GM18873 (cell line): ENCODE results near the gene PTPN4.
"Not testable (repeated sequence)": the region's sequence is repeated elsewhere in the genome, so short reads cannot be mapped to it uniquely, and the experiment has no call there.

Experiments
- ATAC-seq: cut with Tn5 transposase; IDR thresholded peaks from one replicate; pipeline ENCODE4 v1.9.1; 2021; ENCODE audit warnings: mild to moderate bottlenecking, moderate library complexity, moderate number of reproducible peaks; ENCODE audit not compliant: unreplicated experiment, low FRiP score

The PTPN4 gene

DNA sequence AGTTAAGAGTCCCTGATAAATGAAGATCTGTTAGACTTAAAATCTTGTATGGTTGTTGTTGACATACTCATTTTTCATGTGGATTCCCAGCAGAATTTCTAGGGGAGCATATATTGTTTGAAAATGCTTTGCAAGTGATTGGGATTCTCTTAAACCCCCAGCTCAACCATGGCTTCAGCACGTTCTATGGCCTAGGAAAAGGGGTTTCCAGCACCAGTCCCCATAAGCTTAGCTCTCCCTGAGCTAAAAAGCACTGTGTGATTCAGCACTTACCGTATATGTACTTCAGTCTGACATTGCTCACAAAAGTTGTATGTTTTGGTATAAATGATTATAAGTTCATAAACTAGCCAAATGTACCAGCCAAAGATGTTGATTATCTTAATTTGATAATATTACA is 173.1 kb downstream of the PTPN4 start:
- no peak for ATAC-seq

GRCh38 chr2:119934319-119934718 is 174.6 kb downstream of the PTPN4 start:
- ATAC-seq = no peak

- no peak for ATAC-seq
Observed at GRCh38 chr2:119937680-119938079, 178.0 kb downstream of the PTPN4 start.

DNA sequence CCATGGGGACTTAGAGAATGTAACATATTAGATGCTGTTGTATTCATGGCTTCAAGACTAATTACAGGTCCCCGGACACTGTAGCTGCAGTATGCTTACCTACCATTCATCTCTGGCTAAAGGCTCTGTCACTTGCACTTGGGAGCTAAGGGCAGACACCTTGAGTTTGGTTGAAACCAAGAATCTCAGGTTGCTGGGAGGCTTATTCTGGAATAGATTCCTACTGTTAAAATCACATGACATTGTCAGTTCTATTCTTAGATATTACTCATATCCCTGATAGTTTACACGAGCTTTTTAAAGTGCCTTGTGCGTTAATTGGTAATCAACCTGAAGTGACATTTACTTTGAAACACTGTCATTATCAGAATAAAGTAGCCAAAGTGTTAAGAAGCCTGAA is 180.2 kb downstream of the PTPN4 start:
- no peak for ATAC-seq

DNA sequence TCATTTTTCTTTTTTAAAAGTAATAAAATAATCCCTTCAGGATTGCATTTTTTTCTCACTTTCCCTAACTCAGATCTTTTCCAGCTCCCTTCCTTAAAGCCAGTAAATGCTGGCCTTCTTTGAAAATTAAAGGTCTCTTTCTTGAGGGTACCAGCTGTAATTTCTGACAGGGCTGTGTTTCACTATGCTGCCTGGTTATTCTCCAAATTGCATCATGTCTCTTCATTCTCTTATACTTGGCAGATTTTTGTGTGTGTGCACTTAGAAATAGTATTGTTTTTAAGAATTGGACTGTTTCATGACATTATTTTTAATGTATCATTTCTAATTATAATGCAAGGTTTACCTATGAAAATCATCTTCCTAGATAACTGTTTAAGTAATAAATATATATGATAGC is 181.1 kb downstream of the PTPN4 start:
- ATAC-seq = no peak

DNA sequence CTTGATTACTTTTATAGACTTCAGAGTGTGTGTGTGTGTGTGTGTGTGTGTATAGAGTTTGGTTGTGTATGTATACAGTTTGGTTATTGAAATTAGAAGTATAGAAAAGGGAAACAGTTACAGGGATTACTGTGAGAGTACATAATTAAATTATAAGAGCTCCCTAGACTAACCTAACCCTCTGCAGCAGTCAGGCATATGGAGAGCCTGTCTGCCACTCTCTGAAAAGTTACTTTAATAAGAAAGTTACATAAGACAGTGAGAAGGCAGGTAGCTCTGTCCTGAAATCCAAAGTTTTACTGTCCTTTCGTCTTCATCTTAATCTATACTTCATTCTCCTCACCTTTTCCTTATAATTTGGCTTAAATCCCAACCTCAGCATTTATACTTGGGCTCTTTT is 181.7 kb downstream of the PTPN4 start:
- no peak for ATAC-seq

- ATAC-seq = no peak
Observed at GRCh38 chr2:119941981-119942513, 182.3 kb downstream of the PTPN4 start.

DNA sequence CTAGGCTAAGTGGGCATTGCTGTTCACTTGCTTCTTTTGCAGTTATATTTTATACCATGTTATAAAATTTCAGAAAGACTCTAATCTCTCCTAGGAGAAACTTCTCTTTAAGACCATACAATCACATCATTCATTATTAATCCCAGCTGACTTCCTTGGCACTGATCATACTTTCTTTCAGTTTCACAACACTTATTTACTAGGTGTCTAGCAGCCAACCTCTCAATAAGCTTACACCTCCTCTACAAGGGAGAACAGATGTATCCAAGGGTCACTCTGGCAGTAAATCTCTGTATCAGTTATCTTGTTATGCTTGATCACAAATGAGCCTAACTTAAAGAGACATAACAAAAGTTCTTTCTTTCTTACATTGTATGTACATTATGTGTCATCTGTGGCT is 183.3 kb downstream of the PTPN4 start:
- ATAC-seq = no peak

DNA sequence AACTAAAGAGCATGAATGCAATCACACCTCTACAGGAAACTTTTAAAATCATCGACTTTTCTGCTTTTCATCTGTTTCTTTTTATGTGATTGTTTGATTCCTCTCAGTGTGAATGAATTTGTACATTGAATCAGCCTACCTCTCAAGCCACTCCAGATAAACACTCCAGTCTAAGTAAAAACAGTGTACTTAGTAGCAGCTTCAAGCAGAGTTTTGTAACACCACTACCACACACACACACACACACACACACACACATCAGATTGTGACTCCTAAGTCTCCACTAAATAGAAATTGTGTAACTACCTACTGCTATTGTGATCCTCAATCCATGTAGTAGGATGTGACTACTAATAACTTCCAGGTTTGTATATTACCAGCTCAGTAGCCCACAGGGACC is 187.8 kb downstream of the PTPN4 start:
- no peak for ATAC-seq

- no peak for ATAC-seq
Observed at GRCh38 chr2:119950966-119951365, 191.2 kb downstream of the PTPN4 start.

DNA sequence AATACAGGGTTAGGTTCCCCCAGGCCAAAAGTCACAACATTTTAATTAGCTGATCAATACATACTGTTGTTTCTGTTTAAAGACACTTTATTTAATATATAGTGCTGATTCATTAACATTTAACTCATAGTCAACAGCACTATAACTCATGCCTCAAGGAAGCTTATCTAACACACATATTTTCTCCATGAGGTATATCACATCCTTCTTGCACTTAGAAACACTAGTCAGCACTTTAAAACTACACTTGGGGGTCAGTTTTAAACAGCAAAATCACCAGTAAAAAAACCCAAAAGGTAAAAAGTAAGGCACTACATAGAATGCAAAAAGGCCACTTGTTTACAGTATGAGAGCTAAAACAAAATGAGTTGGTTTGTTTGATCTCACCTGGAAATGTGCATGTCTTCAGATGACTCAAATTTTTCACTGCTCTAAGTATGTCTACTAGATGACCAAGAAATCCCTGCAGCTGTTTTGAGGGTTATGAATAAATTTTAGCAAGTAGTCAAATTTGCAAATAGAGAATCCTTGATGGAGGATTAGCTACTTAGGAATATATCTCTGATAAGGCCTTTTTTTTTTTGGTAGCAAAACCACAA is 199.0 kb downstream of the PTPN4 start:
- no peak for ATAC-seq

DNA sequence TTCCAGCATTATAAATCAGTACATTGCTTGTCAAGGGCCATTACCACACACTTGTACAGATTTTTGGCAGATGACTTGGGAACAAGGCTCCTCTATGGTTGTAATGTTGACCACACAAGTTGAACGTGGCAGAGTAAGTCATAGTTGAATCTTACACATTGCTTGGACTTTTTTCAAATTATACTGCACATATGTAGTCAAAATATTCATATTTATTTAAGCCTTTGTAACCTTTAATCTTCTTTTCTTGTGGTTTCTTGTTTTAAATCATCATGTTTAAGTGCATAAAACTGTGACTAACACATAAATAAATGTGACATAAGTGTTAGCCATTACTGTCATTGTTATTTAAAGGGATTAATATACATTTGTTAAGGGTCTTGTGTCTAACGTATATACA is 201.1 kb downstream of the PTPN4 start:
- no peak for ATAC-seq

- no peak for ATAC-seq
Observed at GRCh38 chr2:119981896-119982295, 222.2 kb downstream of the PTPN4 start.

GRCh38 chr2:119982506-119982905 is 222.8 kb downstream of the PTPN4 start:
- no peak for ATAC-seq

DNA sequence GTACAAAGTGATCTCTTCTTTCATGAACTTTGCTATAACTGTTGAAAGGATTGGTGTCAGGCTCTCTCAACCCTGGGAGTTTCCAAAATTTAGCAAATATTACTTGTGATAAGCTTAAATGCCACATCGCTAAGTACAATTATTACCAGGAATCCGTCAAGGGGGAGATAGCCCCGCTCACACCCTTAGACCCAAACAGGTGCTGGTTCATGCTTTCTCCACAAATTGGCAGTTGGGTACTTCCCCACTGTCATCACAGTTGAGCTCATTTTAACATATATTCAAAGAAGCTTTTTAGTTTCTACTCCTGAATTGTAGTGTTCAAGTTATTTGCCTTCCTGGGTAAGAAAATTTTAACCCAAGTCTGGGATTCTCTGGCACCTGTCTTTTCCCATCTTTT is 223.4 kb downstream of the PTPN4 start:
- no peak for ATAC-seq

DNA sequence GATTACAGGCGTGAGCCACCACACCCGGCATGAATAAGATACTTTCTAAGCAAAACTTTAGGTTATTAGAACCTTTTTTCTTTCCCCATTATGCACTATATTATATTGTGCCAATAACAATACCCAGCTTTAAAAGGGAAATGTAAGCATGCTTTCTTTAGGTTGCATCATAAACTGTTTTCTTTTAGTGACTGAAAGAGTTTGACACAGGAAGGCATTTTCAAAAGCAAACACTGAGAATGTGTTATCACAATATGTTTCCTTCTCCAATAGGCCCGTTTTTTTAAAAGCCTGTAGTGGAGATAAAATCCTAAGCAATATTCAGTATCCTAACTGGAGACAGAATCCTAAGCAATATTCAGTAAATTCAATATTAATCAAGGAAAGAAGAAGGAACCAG is 236.4 kb downstream of the PTPN4 start:
- ATAC-seq = no peak

DNA sequence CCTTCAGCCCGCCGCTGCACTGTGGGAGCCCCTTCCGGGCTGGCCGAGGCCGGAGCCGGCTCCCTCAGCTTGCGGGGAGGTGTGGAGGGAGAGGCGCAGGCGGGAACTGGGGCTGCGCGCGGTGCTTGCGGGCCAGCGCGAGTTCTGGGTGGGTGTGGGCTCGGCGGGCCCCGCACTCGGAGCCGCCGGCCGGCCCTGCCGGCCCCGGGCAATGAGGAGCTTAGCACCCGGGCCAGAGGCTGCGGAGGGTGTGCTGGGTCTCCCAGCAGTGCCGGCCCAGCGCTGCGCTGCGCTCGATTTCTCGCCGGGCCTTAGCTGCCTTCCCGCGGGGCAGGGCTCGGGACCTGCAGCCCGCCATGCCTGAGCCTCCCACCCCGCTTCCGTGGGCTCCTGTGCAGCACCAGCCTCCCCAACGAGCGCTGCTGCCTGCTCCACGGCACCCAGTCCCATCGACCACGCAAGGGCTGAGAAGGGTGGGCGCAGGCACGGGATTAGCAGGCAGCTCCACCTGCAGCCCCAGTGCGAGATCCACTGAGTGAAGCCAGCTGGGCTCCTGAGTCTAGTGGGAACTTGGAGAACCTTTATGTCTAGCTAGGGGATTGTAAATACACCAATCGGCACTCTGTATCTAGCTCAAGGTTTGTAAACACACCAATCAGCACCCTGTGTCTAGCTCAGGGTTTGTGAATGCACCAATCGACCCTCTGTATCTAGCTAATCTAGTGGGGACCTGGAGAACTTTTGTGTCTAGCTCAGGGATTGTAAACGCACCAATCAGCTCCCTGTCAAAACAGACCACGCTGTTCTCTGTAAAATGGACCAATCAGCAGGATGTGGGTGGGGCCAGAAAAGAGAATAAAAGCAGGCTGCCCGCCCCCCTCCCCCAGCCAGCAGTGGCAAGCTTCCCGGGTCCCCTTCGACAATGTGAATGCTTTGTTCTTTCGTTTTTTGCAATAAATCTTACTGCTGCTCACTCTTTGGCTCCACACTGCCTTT is 237.5 kb downstream of the PTPN4 start:
- ATAC-seq = not testable (repeated sequence)

GRCh38 chr2:120001471-120001870 is 241.7 kb downstream of the PTPN4 start:
- no peak for ATAC-seq

- no peak for ATAC-seq
Observed at GRCh38 chr2:120004254-120004653, 244.5 kb downstream of the PTPN4 start.

GRCh38 chr2:120005834-120006521 is 246.3 kb downstream of the PTPN4 start:
- peak; percentile 79 for ATAC-seq

- no peak for ATAC-seq
Observed at GRCh38 chr2:120007851-120008250, 248.1 kb downstream of the PTPN4 start.
